Prostate gland (tissue), 2 donors: ENCODE results near the gene SPTBN4.

Source experiments
- POLR2AphosphoS5 ChIP-seq: sonication (generic); formaldehyde crosslinking; IDR thresholded peaks from one replicate; pipeline ENCODE4 v1.6.1; 2017; ENCODE audit warnings: antibody characterized with exemption
- TF ChIP-seq, protein P1 (sequence below), 4 experiments: fragments of 200-600 bp in 2 of 4; fragments of 450-650 bp in 2 of 4; sonication (generic) in 2 of 4; IDR thresholded peaks; 1 replicate in 3 of 4; 2 replicates in 1 of 4; pipeline ENCODE4 v1.5.1; 2016 to 2019; ENCODE audit warnings: antibody characterized with exemption in 4 of 4, mild to moderate bottlenecking in 2 of 4, moderate library complexity in 2 of 4

DNA sequence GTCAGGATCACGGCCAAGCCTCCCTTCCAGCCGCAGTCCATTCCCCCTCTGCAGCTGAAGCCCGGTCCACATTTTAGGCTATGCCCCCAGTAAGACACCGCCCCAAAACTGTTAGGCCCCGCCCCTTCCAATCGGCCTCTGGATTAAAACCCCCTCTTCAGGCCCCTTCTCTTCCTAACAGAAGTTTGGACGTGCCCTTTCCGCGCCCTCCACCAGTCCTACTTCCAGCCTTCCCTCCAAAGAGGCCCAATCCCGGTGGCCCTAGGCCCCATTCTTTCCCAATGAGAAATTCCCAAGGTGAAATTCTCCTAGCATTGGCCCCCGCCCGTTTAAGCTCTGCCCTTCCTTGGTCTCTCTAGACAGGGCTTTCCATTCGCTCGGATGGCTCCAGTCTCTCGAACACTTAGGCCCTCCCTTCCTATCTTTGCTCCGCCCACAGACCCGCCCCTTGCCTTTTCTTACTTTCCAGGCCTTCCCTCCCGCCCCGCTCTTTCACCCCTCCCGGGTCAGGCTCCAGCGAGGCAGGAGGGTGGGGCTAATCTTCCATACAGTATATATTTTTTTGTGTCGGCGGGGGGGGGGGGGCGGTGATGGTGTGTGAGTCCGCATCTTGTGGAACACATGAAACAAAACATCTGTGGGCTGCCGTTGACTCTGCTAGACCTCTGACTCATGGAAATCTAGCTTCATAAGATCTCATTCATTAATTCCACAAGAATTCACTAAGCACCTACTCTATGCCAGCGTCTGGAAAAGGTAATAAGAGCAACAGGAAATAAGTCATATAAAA, 148.0 kb downstream of the SPTBN4 start:
- TF ChIP-seq, protein P1, sequence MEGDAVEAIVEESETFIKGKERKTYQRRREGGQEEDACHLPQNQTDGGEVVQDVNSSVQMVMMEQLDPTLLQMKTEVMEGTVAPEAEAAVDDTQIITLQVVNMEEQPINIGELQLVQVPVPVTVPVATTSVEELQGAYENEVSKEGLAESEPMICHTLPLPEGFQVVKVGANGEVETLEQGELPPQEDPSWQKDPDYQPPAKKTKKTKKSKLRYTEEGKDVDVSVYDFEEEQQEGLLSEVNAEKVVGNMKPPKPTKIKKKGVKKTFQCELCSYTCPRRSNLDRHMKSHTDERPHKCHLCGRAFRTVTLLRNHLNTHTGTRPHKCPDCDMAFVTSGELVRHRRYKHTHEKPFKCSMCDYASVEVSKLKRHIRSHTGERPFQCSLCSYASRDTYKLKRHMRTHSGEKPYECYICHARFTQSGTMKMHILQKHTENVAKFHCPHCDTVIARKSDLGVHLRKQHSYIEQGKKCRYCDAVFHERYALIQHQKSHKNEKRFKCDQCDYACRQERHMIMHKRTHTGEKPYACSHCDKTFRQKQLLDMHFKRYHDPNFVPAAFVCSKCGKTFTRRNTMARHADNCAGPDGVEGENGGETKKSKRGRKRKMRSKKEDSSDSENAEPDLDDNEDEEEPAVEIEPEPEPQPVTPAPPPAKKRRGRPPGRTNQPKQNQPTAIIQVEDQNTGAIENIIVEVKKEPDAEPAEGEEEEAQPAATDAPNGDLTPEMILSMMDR (IDR thresholded peaks at IDR 0.05): no peak
- no peak for TF ChIP-seq POLR2AphosphoS5
